Activated T-cell treated with anti-CD3 and anti-CD28 coated beads, Interleukin-2, amount 50 U/mL, for 4 hours (primary cell): ENCODE measurements around the gene TCEAL7. TPM values are rescaled to one million over a fixed set of nuclear protein-coding genes. Genes with fewer than 3 reads are reported as not detected.
"Not testable (repeated sequence)": the region's sequence is repeated elsewhere in the genome, so short reads cannot be mapped to it uniquely, and the experiment has no call there.

Experiments
- ATAC-seq, 2 donors: fragments of 200-7000 bp; cut with Tn5 transposase; one replicate each; pipeline ENCODE4 v1.10.0; 2021
- DNase-seq: peaks from one replicate; pipeline ENCODE4 v3.0.0-alpha.2; 2020
- H3K27me3 Mint-ChIP-seq: one replicate; pipeline ENCODE4 v1.8.0; 2021; ENCODE audit warnings: low read depth, mixed read lengths
- H3K36me3 Mint-ChIP-seq: one replicate; pipeline ENCODE4 v1.8.0; 2022; ENCODE audit warnings: mixed read lengths; ENCODE audit not compliant: insufficient read depth
- H3K4me1 Mint-ChIP-seq: one replicate; pipeline ENCODE4 v1.8.0; 2021; ENCODE audit warnings: low read depth, mixed read lengths
- H3K4me3 Mint-ChIP-seq: one replicate; pipeline ENCODE4 v1.8.0; 2021; ENCODE audit warnings: mild to moderate bottlenecking, moderate library complexity, mixed read lengths
- H3K9me3 Mint-ChIP-seq: one replicate; pipeline ENCODE4 v1.8.0; 2021; ENCODE audit warnings: mixed read lengths
- total RNA-seq, 3 donors: library from RNA; stranded (reverse); gene quantifications; one replicate each; pipeline ENCODE4 v1.2.1, GENCODE V29; 2021

Gene TCEAL7, protein sequence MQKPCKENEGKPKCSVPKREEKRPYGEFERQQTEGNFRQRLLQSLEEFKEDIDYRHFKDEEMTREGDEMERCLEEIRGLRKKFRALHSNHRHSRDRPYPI
- total RNA-seq = not detected

GRCh38 chrX:103329991-103330390, at the start of gene TCEAL7:
Gene TCEAL7, plus strand, starts transcription at chrX:103330239. Its CDS starts 1,165 bp downstream, at chrX:103331404.
- Mint-ChIP-seq H3K27me3 (peaks cover 19% of the 10 kb centered on the region), H3K36me3 (no peaks in the 10 kb centered on the region), H3K4me1 (peaks cover 4% of the 10 kb centered on the region), H3K9me3 (no peaks in the 10 kb centered on the region), H3K4me3 (no peak within 1 kb of the TSS)
- DNase-seq = no peak
- no peak for ATAC-seq

GRCh38 chrX:103293118-103293517, 36.9 kb upstream of the TCEAL7 start:
- Mint-ChIP-seq H3K36me3 (no peaks in the 10 kb centered on the region), H3K27me3 (no peaks in the 10 kb centered on the region), H3K9me3 (no peaks in the 10 kb centered on the region), H3K4me3 (no peak overlapping the region), H3K4me1 (no peaks in the 10 kb centered on the region)
- ATAC-seq (no peak), DNase-seq (no peak)

DNA sequence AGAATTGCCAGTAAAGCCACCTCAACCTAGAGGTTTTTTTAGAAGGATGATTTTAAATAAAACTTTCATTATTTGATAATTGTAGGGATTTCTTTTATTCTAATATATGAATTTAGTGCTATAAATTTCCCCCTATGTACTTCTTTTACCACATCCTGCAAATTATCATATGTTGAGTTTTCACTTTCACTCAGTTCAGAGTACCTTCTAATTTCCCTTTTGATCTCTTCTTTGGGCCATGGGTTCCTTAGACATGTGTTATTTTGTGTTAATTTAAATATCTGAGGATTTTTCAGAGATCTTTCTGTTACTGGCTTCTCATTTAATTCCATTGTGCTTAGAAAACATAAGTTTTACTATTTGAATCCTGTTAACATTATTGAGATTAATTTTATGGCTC, 25.3 kb upstream of the TCEAL7 start:
- DNase-seq (no peak), ATAC-seq (no peak)
- H3K27me3 Mint-ChIP-seq = no peaks in the 10 kb centered on the region
- no peaks in the 10 kb centered on the region for H3K9me3 Mint-ChIP-seq
- H3K4me3 Mint-ChIP-seq = no peak overlapping the region
- H3K4me1 Mint-ChIP-seq = peaks cover 5% of the 10 kb centered on the region
- H3K36me3 Mint-ChIP-seq = peaks cover 3% of the 10 kb centered on the region

DNA sequence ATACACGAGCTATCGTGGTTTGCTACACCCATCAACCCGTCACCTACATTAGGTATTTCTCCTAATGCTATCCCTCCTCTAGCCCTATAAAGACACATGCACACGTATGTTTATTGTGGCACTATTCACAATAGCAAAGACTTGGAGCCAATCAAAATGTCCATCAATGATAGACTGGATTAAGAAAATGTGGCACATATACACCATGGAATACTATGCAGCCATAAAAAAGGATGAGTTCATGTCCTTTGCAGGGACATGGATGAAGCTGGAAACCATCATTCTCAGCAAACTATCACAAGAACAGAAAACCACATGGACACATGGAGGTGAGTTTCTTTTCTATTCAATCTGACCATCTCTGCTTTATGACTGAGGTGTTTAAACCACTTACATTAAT, 24.4 kb upstream of the TCEAL7 start:
- not testable (repeated sequence) for H3K4me3 Mint-ChIP-seq, H3K27me3 Mint-ChIP-seq, DNase-seq, H3K4me1 Mint-ChIP-seq, ATAC-seq, H3K36me3 Mint-ChIP-seq, H3K9me3 Mint-ChIP-seq

DNA sequence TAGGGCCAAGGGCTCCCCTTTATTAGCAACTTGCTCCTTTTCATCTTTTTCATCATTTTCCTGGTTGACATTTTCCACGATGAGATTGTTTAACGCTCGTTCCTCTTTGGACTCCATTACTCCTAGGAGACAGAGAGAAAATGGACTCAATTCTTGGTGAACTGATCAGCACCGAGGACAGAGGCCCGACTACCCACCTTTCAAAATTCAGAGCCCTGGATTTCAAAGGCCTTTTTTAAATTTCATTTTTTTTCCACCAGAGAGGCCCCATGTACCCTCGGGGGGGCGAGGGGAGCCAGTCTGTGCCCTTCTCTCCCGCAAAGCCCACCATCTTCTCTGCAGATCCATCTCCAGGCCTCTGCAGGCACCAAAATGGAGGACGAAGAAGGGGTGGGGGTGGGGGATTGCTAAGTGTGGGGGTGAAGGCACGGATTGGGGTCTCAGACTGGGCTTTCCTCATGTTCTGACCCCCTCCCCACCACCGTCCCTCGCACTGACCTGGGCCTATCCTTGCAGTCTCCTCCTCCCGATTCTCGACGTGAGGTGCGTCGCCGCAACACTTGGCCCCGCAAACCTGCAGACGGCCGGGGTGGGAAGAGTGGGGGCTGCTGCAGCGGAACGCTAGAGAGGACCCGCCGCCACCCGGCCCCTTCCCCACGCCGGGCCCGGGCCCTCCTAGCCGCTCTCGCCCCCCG, 20.0 kb upstream of the TCEAL7 start:
- H3K4me1 Mint-ChIP-seq = peaks cover 5% of the 10 kb centered on the region
- ATAC-seq = peak; percentile 22 to 36
- no peaks in the 10 kb centered on the region for H3K9me3 Mint-ChIP-seq
- peak overlapping the region; percentile 53 for H3K4me3 Mint-ChIP-seq
- no peak for DNase-seq
- H3K27me3 Mint-ChIP-seq = no peaks in the 10 kb centered on the region
- peaks cover 3% of the 10 kb centered on the region for H3K36me3 Mint-ChIP-seq

DNA sequence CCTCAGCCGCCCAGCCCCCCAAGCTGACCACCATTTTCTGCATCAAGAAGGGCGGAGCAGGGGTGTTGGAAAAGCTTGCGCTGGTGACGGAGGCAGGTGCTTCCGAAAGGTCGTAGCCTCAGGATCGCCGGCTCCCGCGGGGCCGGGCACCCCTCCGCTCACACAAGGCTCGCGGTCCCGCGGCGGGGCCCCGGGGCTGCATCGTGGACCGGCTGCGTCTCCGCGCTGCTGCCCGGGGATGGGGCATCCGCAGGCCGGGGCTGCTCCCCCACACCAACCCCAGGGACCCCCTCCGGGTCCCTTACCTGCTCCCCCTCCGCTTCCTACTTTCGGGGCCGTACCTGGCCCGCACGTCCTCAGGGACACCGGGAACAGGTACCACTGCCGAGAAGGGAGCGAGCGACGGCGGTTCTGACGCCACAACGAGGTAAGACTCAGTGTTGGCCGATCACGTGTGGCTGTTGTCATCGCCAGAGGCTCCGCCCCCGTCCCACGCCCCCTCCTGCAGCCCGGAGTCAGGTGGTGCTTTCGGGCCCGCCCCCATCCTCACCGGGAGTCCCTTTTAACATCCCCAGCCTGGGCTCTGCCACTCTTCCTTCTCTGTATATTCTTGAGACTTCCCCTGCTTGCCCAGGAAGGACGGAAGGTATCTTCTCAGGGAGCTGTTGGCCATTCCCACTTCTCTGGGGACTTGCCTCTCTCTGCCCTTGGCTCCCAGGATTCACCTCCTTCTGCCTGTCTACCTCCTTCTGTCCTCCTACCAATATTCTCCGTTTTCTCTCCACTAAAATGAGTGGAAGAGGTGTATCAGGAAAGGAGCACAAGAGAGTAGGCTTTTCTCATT, 19.3 kb upstream of the TCEAL7 start, which contains the start of gene BEX2:
BEX2 (minus strand) TSS at position 436 of the 844 bp plus-strand sequence. CDS start 1,014 bp downstream, outside the sequence.
- peak; percentile 99 to 100 for ATAC-seq
- DNase-seq = peak; percentile 81
- Mint-ChIP-seq H3K4me3 (peak within 1 kb of the TSS; percentile 75), H3K36me3 (peaks cover 3% of the 10 kb centered on the region), H3K4me1 (peaks cover 4% of the 10 kb centered on the region), H3K27me3 (no peaks in the 10 kb centered on the region), H3K9me3 (no peaks in the 10 kb centered on the region)

DNA sequence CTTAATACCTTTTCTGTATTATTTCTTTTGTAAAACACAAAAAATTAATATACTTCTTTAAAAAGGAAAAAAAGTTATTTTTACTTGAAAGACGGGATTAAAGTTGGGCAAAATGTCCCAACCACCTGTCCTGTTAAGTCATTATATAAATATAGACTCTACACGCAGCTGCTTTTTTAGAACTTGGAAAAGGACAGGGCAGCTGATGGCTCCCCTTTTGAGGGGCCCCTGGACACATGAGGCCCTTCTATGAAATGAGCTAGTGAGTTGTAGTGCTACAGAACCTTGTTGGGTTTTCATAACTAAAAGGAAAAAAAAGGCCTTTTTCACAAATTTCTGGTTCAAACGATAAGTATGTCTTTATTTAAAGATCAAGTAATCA, 18.6 kb upstream of the TCEAL7 start:
- peaks cover 4% of the 10 kb centered on the region for H3K4me1 Mint-ChIP-seq
- no peaks in the 10 kb centered on the region for H3K9me3 Mint-ChIP-seq
- peak overlapping the region; percentile 75 for H3K4me3 Mint-ChIP-seq
- H3K36me3 Mint-ChIP-seq = peaks cover 3% of the 10 kb centered on the region
- no peaks in the 10 kb centered on the region for H3K27me3 Mint-ChIP-seq
- ATAC-seq (no peak), DNase-seq (no peak)

DNA sequence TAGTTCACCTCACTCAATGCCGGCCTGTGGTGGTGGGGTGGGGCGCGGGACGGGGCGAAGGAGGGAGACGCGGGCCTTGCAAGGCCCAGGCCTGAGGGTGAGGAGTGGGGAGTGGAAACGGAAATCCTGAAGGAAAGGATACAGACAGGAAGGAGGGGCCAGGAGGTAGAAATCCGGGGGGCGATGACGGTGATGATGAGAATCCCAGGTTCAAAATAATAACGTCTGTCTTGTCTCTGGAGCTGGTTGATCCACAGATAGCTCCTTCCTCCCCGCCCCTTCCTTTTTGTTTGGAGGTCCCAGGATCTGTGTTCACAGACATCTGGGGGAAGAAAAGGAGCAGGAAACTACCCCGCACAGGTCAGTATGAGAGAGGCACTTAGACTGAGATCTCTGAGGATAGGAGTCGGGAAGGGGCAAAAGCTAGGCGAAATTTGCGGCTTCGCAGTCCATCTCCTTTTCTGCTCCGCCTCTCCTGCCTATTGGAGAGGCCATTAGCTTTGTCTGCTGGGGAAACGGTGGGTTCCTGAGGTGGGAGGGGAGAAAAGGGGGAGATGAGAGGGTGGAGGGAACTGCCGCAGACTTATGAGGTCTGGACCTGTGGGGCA, 746 bp downstream of the TCEAL7 start:
- H3K27me3 Mint-ChIP-seq = peaks cover 19% of the 10 kb centered on the region
- H3K9me3 Mint-ChIP-seq = no peaks in the 10 kb centered on the region
- H3K4me3 Mint-ChIP-seq = no peak overlapping the region
- H3K4me1 Mint-ChIP-seq = peaks cover 4% of the 10 kb centered on the region
- no peaks in the 10 kb centered on the region for H3K36me3 Mint-ChIP-seq
- no peak for DNase-seq
- no peak for ATAC-seq

DNA sequence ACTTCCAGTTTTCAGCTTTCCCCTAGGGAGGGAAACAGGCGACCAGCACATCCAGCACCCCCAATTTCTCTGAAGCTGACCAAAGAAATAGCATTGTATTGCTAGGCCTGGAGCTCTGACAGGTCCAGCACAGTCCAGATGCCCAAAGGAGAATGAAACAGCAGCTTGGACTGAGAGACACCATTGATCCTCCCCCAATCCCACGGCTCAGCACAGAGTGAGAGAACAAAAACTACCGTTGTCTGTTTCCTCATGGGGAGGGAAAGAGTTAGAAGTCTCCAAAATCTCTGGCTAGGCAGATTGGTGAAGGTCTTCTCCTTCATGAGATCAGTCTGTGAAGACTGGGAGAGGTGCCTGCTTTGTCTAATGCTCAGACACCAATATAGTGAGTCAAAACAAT, 8.6 kb downstream of the TCEAL7 start:
- Mint-ChIP-seq H3K4me3 (no peak overlapping the region), H3K27me3 (no peaks in the 10 kb centered on the region)

DNA sequence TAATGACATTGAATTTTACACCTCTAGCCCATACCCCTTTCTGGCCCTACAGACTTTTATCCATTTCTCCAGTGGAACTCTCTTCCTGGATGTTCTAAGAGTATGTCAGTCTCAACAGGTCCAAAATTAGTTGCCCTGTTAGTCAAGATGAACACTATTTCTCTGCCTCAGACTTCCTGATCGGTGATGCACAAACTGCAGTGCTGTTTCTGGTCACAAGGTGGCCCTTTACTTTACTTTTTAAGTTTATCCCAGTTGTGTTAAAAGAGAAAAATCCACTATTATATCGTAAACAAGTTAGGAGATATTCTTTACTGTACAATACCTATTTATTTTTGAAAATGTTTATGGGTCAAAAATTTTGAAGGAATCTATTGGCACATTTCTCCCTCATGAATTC, 13.1 kb downstream of the TCEAL7 start:
- DNase-seq (no peak), ATAC-seq (no peak)
- peaks cover 5% of the 10 kb centered on the region for H3K4me1 Mint-ChIP-seq
- no peaks in the 10 kb centered on the region for H3K9me3 Mint-ChIP-seq
- no peaks in the 10 kb centered on the region for H3K36me3 Mint-ChIP-seq
- no peaks in the 10 kb centered on the region for H3K27me3 Mint-ChIP-seq
- no peak overlapping the region for H3K4me3 Mint-ChIP-seq

More for the DNA sequence above, 8.6 kb downstream of the TCEAL7 start:
- Mint-ChIP-seq H3K36me3 (no peaks in the 10 kb centered on the region), H3K4me1 (peaks cover 5% of the 10 kb centered on the region), H3K9me3 (no peaks in the 10 kb centered on the region)
- no peak for ATAC-seq
- DNase-seq = no peak

GRCh38 chrX:103344606-103345005, 14.6 kb downstream of the TCEAL7 start:
- DNase-seq (no peak), ATAC-seq (no peak)
- no peak overlapping the region for H3K4me3 Mint-ChIP-seq
- no peaks in the 10 kb centered on the region for H3K9me3 Mint-ChIP-seq
- H3K36me3 Mint-ChIP-seq = no peaks in the 10 kb centered on the region
- no peaks in the 10 kb centered on the region for H3K27me3 Mint-ChIP-seq
- H3K4me1 Mint-ChIP-seq = peaks cover 5% of the 10 kb centered on the region

DNA sequence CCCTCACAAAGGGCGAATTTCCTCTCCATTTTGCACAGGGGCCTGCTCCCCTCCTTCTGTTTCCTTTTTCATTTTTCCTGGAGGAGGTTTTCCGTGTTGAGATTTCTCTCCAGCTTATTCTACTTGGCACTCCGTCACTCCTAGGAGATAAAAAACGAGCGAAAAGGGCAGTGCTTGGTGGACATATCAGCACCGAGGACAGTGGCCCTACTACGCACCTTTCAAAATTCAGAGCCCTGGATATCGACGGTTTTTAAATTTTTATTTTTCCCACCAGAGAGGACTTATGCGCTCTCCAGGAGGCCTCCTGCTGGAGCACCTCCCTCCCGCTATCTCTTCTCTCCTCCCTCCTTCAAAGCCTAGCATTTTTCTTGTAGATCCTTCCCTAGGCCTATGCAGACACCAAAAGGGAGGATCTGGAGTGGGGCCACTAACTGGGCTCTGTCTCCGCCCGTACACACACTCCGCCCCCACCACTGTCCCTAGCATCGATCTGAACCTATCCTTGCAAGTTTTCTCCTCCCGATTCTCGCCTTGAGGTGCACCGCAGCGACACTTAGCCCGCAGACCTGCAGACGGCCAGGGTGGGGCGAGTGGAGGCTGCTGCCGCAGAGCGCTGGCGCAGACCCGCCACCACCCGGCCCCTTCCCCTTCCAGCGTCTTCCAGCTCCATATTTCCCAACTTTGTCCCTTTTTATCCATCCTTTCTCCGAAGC, 17.8 kb downstream of the TCEAL7 start:
- Mint-ChIP-seq H3K36me3 (no peaks in the 10 kb centered on the region), H3K4me1 (peaks cover 5% of the 10 kb centered on the region), H3K27me3 (no peaks in the 10 kb centered on the region), H3K9me3 (no peaks in the 10 kb centered on the region), H3K4me3 (no peak overlapping the region)
- ATAC-seq = no peak
- no peak for DNase-seq

DNA sequence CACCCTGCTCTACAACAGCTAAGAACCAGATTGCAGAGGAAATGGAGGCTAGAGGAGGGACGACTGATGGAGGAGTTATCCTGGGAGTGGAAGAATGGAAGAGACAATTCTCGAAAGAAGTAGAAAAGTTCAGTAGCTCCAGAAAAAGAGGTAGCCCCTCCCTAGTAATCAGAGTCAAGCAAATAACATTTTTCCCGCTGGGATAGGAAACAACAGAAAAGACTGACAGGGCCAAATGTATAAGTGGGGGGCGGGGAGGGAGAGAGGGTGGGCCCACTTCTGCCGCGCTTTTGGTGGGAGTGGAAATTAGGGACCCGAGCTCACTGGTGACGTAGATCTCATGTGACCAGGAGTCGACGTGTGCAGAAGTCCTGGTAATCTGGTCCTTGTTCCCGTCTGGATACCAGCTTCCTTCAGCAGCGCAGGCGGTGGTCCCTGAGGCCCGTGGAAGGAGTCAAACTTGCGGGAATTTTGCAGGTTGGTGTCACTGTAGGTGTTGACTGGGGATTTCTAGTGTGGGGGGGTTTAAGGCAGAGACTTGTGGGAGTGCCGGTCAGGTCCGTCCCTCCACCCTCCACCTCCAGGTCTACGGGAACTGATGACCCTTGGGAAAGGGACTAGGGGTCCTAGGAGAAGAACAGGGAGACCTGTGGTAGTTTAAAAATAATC, 26.2 kb downstream of the TCEAL7 start, which contains the start of gene TCEAL9:
TCEAL9 (plus strand) TSS at position 377 of the 669 bp plus-strand sequence. CDS start 1,179 bp downstream, outside the sequence.
- DNase-seq (no peak), ATAC-seq (no peak)
- H3K4me1 Mint-ChIP-seq = peaks cover 4% of the 10 kb centered on the region
- H3K36me3 Mint-ChIP-seq = no peaks in the 10 kb centered on the region
- peaks cover 7% of the 10 kb centered on the region for H3K27me3 Mint-ChIP-seq
- no peaks in the 10 kb centered on the region for H3K9me3 Mint-ChIP-seq
- H3K4me3 Mint-ChIP-seq = peak within 1 kb of the TSS; percentile 83
